PFSK-1 (cell line): ENCODE data around the gene WSB1.

ENCODE experiments used
- FOXP2 ChIP-seq: optimal IDR thresholded peaks from 2 replicates; pipeline ENCODE3; 2011; ENCODE audit warnings: borderline replicate concordance, control low read depth, inconsistent platforms; ENCODE audit not compliant: insufficient read depth; ENCODE audit errors: extremely low read length, extremely low read depth
- POLR2AphosphoS5 ChIP-seq: IDR thresholded peaks from 2 replicates; pipeline ENCODE4 v1.6.1; 2012; ENCODE audit warnings: low read depth, mild to moderate bottlenecking, control low read depth, low read length, moderate library complexity
- REST ChIP-seq, 2 experiments: IDR thresholded peaks; 2 replicates each; pipeline versions ENCODE4 v1.6.1 to v1.8.0; 2011 to 2012; ENCODE audit warnings: low read depth in 2 of 2, low read length in 2 of 2, control low read depth in 1 of 2, inconsistent platforms in 1 of 2, mild to moderate bottlenecking in 1 of 2, moderate library complexity in 1 of 2; ENCODE audit not compliant: insufficient read depth in 1 of 2
- SIN3A ChIP-seq: IDR thresholded peaks from 2 replicates; pipeline ENCODE4 v1.6.1; 2012; ENCODE audit warnings: mild to moderate bottlenecking, low read length, moderate library complexity, borderline replicate concordance; ENCODE audit not compliant: insufficient read depth
- TAF1 ChIP-seq: IDR thresholded peaks from 2 replicates; pipeline ENCODE4 v1.6.1; 2012; ENCODE audit warnings: low read length, control low read depth, borderline replicate concordance; ENCODE audit not compliant: insufficient read depth

GRCh38 chr17:27354491-27355081, 60.7 kb downstream of the WSB1 start:
- no peak for TF ChIP-seq TAF1
- no peak for TF ChIP-seq POLR2AphosphoS5
- TF ChIP-seq REST (IDR thresholded peaks at IDR 0.05; ENCODE audit: insufficient read depth in 1 of 2, low read depth in 2 of 2, low read length in 2 of 2): no peak
- TF ChIP-seq SIN3A: no peak
- no peak for TF ChIP-seq FOXP2
